Measurements from ENCODE around the gene RPL28.
"Not testable (repeated sequence)": the region's sequence is repeated elsewhere in the genome, so short reads cannot be mapped to it uniquely, and the experiment has no call there.

Gene RPL28

GRCh38 chr19:55433292-55433691, 47.6 kb downstream of the RPL28 start:
- DNase-seq: no peak

GRCh38 chr19:55434356-55434919, 48.7 kb downstream of the RPL28 start:
- DNase-seq: no peak

DNA sequence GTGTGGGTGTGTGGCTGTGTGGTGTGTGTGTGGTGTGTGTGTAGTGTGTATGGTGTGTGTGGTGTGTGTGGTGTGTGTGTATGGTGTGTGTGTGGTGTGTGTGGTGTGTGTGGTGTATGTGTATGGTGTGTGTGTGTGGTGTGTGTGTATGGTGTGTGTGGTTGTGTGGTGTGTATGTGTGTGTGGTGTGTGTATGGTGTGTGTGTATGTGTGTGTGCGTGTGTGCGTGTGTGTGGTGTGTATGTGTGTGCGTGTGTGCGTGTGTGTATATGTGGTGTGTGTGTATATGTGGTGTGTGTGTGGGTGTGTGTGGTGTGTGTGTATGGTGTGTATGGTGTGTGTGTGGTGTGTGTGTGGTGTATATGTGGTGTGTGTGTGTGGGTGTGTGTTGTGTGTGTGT, 49.3 kb downstream of the RPL28 start:
- DNase-seq: no peak

DNA sequence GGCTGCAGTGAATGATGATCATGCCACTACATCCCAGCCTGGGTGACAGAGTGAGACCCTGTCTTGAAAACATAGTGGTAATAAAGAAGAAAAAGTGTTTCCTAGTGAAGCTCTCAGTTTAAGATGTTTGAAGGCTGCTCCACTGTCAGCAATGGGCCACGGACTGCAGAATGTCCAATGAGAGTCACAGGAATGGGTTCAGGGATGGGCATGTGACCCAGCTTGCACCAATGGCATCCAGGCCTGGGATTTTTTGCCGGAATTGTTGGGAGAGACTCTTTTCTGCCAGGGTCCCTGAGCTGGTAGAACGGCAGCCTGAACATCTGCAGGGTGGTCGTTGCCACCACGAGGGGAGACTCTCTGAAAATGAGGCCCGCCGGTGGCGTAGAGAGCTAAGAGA, 51.1 kb downstream of the RPL28 start:
- no peak for DNase-seq

DNA sequence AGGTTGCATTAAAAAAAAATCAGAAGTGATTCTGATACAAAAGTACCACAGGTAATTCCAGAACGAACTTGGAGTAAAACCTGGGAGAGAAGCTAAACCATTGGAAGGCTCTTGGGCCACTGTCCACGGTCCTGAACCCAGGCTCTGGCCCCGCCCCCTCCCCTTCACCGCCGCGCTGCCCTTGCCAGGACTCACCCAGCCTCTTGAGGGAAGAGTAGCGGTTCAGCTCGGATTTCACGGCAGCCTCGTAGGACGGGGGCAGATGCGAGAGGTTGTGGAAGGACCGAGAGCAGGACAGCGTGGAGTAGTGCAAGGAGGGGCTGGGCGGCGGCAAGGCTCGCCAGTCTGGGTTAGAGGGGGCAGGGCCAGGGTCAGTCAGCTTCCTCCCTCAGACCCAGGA, 51.7 kb downstream of the RPL28 start:
- DNase-seq: peak; percentile 86

GRCh38 chr19:55439052-55439451, 53.3 kb downstream of the RPL28 start:
- no peak for DNase-seq

GRCh38 chr19:55440411-55441105, 54.8 kb downstream of the RPL28 start:
- peak; percentile 74 for DNase-seq

- peak; percentile 48 for DNase-seq
Measured at GRCh38 chr19:55441319-55441691, 55.6 kb downstream of the RPL28 start.

- DNase-seq: no peak
Measured at GRCh38 chr19:55441692-55442321, 56.1 kb downstream of the RPL28 start.

DNA sequence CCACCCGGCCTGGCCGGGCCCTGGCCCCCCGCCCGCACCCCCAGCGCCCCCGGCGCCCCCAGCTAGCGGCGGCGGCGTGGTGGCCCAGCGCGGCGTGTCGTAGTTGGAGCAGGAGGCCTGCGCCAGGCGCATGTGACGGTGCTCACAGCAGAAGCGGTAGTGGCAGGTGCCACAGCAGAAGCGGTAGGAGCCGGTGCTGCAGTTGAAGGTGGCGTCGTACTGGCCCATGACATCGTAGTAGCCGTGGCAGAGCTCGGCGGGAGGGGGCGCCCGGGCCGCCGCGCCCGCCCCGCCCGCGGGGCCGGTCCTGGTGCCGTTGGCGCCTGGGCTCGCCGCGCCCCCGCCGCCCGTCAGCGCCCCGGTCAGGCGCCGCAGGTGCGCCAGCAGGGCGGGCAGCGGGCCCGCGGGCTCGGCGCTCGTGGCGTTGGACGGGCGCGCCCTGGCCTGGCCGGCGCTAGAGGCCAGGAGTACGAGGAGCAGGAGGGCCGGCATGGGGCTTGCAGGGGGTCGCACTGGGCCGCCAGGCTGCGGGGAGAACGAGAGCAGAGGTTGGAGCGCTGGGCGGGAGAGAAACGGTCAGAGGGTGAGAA, 56.7 kb downstream of the RPL28 start:
- no peak for DNase-seq

- no peak for DNase-seq
Measured at GRCh38 chr19:55443045-55443823, 57.5 kb downstream of the RPL28 start, which contains the start of gene SHISA7. Gene SHISA7 (minus strand): TSS chr19:55443300. CDS start chr19:55442863, 437 bp downstream.

DNA sequence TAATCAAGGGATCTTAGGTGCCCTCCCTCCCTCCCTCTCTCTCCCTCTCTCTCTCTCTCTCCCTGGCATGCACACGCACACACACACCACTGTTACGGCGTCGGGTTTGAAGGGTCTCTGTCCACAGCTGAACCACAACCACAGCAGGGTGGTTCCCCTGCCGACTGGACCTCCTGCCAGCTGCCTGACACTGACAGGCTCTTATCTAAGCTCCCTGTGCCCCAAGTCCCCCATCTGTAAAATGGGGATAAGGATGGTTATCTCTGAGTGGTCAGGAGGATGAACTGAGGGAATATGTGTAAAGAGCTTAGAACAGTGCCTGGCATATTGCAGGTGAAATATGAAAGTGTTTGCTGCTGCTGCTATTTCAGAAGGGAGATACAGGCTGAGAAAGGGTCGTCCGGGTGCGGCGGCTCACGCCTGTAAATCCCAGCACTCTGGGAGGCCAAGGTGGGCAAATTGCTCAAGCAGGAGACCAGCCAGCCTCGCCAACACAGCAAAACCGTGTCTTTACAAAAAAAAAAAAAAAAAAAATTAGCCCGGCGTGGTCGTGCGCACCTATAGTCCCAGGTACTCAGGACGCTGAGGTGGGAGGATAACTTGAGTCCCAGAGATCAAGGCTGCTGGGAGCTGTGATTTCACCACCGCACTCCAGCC, 58.2 kb downstream of the RPL28 start:
- DNase-seq: no peak

DNA sequence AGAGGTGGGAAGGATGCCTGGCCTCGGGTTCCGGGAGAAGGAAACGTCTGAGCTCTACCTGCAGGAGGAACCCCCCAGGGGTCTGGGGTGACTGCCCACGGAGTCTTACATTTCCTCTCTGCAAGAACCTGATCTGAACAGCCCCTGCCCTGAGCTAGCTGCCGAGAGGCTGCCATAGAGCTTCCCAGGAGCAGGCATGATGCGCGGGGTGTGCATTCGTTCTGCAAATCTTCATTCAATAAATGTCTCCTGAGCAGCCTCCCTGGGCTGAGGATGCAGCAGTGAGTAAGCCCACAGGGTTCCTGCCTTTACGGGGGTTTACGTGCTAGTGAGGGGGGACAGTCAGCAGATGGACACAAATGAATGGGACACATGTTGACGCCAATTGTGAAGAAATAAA, 58.9 kb downstream of the RPL28 start:
- DNase-seq: no peak

- no peak for DNase-seq
Measured at GRCh38 chr19:55446060-55446459, 60.3 kb downstream of the RPL28 start.

DNA sequence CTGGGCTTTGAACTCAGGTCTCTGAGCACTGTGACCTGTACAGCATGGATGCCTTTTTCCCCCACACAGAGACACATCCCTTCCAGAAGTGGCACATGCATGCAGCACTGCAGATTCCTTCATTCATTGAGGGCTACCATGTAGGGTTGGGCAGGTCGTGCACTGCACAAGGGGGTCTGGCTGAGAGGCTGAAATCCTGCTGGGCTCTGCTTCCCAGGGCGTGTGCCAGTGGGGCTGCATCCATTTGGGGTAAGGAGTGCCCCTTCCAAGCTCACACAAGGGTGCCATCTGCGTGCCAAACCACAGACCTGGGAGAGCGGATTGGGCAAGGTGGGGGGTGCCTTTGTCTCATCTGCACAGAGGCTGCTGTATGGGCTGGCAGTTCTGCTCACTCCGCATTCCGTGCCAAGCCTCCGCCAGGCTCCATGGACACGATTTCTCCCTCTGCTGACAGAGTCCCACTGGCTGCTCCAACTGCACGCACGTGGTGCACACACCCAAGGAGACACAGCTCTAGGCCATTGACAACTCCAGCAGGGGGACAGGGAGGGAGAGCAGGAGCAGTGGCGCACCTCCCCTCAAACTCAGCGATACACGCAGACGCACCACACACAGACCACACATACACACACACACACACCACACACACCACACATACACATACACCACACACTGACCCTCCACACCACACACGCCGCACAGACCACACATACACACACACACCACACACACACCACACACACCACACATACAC, 61.9 kb downstream of the RPL28 start:
- no peak for DNase-seq

- DNase-seq: not testable (repeated sequence)
Measured at GRCh38 chr19:55448175-55448490, 62.4 kb downstream of the RPL28 start.

DNA sequence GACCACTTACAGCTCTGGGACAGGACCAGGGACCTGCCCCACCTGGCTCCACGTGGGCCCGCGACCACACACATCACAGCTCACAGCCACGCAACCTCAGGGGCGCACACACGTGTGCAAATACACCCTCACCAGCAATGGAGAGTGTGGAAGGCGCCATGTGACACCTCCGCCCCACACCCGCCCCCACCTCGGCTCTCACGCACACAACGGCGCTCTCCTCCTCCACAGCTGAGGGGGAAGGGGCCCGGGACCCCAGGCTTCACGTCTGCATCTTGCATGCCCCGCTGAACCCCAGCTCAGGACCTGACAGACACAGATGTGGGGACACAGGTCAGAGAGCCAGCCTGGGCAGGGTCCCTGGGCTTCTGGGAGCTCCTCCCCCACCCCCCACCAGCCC, 63.7 kb downstream of the RPL28 start:
- DNase-seq: no peak

DNA sequence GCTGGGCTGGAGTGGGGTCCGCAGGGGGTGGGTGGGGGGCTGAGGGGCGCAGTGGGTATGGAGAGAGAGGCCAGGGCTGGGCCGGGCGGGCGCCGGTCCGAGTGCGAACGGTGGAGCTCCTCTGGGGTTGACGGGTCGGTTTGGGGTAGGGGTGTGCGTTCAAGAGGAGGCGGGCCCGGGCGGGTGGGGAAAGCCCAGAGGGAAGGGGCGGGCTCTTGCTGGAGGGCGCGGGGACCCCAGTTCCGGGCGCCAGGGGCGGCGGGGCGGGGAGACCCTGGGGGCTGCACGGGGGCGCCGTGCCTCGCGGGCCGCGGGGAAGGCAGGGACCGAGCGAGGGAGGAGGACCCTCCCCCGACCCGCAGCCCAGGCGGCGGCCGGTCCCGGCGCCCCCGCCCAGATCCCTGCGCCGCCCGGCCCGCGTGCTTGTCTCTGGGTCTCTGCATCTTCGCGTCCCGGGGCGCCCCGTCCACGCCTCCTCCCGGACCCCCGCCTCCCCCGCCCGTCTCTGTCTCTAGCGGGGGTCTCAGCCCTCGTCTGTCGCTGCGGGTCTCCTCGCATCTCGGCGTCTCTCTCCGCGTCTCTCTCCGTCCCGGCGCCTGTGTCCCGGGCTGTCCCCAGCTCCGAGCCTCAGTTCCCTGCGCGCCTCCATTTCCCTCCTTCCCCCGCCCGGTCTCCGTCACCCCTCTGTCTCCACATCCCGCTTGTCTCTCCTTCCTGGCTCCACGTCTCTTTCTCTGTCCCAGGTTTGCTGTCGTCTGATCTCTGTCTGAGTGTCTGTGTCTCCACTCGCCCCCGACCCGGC, 65.6 kb downstream of the RPL28 start:
- DNase-seq: no peak

- peak; percentile 73 for DNase-seq
Measured at GRCh38 chr19:55451965-55452748, 66.4 kb downstream of the RPL28 start.
